ENCODE data around the gene ASPSCR1. TPM values are rescaled to one million over a fixed set of nuclear protein-coding genes. Genes with fewer than 3 reads are reported as not detected.

ASPSCR1 gene
- total RNA-seq, 1 donor from 2014 or later, result 23.2 TPM

DNA sequence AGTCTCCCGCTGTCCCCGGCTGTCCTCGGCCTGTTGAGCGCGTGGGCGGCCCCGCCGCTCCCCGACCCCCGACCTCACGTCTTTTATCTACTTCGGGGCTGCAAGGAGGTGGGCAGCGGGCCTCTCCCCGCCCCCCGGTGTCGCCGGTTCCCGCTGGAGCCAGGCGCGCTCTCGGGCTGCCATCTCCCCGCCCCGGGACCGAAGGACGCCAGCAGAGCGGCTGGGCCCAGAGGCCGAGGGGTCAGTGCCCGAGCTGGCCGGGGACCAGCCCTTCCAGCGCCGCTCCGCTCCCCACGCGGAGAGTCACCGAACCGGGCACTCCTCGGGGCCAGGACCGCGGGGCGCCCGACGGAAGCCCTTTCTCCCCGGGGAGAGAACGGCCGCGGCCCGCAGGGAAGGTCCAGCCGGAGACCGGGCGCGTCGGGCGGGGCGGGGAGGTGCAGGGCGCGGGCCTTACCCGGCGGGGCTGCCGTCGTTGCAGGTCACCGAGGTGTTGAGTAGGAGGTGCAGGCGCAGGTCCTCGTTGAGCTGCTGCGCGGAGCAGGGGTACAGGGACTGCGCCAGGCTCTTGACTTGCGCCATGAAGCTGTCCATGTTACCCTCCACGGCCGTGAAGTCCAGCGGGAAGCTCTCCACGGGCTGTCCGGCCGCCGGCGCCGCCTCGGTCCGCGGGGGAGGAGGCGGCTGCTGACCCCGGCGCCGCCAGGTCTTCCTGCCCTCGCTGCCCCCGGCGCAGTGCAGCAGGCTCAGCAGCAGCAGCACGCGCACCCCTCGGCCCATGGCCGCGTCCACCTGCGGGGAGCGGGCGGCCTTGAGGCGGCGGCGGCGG lies 17.1 kb upstream of the ASPSCR1 start:
- DNase-seq (ENCODE audit: low read depth in 2 of 2), result no peak

DNA sequence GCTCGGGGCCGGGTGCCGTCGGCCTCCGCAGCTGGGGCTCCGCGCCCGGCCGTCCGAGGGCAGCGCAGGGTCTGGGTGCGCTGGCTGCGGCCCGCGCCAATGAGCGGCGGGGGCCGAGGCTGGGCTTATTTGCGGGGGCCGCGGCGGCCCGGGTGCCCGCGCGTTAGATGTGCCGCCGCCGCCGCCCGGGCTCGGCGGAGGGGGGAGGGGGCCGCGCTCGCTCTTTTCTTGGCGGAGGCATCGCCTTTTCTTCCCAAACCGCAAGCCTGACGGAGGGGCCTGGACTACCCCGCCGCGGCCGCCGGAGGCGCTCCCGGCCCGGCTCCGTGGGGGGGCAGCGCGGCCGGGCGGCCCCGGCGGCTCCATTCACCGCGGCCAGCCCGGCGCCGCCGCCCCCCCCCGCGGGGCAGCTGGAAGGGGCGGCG lies 16.3 kb upstream of the ASPSCR1 start, which contains the start of gene NOTUM:
Gene NOTUM (minus strand): TSS at position 101 of the 425 bp plus-strand sequence. CDS start 278 bp downstream, outside the sequence.
- DNase-seq (ENCODE audit: low read depth in 2 of 2), result no peak

DNA sequence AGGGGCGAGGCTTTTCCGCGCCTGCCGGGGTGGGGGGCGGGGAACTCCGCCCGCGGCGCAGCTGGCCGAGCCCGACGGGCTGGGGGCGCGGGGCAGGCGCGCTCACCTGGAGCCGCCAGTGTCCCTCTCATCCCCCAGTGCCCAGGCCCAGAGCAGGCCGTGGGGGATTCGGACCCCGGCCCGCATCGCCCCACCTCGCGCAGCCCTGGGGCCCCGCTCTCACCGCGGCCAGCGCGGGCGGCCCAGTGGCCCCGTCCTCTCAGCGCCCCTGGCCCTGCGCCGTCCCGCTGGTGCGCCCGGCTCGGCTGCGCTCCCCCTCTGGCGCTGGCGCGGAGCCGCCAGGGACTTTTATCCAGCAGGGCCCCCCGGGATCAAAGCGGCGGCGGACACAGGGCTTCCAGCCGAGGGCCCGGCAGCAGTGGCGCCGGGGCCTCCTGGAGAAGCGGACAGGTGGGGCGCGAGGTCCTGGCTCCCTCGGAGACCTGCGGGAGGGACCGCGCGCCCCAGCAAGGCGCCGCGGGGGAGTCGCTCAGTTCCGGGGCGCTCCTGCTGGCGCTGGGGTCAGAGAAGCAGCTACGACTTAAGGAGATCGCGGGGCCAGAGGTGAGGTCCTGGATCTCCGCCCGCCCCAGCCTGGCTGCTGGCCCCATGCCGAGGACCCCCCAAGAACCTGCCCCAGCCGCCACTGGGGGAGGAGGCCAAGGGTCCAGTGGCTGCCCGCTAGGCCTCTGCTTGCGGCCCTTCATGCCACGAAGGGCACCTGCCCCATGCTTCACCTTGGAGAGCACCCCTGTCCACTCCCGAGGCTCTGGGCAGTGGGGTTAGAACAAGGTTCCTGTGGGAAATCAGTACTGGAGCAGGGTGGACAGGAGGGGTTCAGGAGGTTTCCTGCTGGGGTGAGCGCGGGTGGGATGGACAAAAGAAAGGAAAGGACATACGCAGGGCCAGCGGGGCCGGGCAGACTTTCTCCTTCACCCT lies 15.6 kb upstream of the ASPSCR1 start:
- DNase-seq (ENCODE audit: low read depth in 2 of 2), result no peak

DNA sequence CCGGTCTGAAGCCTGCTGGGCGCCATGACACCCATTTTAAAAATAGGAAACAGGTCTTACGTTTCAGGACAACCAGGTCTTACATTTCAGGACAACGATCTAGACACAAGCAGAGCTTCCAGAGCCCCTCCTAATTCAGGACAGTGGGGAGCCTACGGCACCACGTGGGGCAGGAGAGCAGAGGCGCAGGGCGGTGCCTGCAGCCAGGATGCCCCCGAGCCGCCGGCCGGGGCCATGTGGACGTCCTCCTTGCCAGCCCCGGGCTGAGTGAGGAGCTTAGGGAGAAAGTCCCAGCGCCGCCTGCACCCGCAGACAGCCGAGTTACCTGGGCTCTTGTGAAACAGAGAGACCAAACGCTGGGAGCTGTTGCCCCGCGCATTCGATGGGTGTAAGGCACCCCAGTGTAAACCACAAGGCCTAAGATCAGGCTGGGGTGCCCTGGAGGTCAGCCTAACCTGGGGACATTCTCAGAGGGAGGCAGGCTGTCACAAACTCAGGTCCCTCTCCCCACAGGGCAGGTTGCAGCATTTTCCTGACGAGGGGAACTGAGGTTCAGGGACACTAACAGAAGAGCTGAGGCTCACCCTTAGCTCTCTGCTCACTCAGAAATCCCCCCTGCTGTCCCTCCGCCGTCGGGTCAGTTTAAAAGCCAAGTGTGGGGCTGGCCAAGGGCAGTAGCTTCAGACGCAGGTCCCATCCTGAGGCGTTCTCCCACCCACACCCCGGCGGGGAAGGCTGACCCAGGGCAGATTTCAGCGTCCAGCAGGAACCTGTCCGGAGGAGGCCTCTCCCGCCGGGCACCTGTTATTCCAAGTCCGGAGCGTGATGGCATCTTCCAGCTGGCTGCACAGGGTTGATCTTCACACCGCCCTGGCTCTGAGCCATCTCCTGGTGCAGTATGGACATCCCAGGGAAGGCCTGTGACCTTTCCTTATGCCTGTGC lies 14.7 kb upstream of the ASPSCR1 start:
- no peak for DNase-seq (ENCODE audit: low read depth in 2 of 2)

DNA sequence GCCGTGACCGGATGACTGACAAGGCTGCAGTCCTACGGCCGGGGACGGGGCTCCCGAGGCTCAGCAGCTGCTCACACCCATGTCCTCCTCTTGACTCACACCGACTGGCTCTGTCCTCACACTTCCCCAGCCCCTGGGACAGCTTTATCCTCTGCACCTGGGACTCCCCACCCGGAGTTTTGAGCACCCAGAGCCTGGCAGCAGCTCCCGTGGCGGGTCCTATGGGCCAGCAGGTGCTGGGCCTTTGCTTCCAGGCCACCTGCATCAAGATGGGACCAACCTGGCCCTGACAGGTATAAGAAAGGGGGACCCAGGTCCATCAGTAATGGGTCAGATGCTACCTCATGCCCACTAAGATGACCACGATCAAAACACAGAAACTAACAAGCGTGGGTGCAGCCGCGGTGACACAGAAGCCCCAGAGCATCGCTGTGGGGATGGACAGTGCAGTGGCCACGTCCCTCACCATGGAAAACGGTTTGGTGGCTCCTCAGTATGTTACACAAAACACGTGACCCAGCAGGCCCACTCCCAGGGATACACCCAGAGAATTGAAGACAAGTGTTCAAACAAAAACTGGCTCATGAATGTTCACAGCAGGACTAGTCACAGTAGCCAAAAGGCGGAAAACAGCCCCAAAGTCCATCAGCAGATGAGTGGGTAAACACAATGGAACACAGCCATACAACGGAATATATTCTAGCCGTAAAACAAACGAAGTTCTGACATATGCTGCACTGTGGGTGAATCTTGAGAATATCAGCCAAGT lies 13.2 kb upstream of the ASPSCR1 start:
- no peak for DNase-seq (ENCODE audit: low read depth in 2 of 2)

DNA sequence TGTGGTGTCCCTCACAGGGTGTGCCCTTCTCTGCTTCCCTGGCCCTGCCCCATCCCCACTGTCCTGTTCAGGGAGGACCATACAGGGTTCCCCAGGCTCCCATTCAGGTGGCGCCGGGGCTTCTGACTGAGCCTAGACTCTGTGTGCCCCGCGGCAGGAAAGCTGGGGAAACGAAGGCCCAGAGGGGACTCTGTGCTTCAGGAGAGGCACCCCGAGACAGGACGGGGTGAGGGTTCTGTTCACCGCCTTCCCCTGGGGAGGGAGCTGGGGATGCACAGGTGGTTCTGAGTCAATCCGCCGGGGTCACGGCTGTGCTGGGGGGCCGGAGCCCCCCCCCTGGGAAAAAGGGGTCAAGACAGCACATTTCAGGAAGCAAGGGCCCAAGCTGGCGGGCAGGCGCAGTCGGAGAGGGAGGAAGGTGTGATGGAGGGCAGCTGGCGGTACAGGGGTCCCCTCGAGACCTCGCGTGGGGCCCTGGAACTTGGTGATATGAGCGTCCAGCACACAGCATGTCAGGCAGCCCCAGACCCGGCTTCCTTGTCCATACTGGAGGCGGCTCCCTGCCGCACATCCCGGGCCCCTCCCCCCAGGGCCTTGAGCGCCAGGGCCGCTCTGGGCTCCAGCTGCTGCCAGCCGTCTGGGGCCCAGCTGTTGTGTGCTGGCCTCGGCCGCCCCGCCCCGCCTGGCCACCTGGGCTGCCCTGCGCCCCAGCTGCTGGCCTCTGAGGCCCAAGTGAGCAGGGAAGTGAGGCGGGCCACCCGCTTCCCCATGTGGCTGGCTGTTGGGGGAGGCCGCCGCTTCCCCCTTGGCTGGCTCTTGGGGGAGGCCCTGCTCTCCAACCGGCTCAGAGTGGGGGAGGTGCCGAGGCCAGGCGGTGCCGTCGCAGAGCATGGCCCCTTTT lies 10.8 kb upstream of the ASPSCR1 start:
- no peak for DNase-seq (ENCODE audit: low read depth in 2 of 2)

DNA sequence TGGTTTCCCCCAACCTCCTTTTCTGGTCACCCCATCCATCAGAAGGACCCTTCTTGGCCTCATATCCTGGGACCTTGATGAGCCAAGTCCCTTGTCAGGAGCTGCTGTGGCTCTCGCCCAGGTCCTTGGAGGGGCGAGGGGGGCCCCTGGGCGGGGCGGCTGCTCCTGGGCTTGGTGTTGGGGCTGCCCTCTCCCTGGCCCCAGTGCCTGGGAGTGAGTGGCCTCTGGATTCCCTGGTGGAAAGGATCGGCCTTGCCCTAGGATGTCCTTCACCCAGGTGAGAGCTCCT lies 10.2 kb upstream of the ASPSCR1 start:
- no peak for DNase-seq (ENCODE audit: low read depth in 2 of 2)

DNA sequence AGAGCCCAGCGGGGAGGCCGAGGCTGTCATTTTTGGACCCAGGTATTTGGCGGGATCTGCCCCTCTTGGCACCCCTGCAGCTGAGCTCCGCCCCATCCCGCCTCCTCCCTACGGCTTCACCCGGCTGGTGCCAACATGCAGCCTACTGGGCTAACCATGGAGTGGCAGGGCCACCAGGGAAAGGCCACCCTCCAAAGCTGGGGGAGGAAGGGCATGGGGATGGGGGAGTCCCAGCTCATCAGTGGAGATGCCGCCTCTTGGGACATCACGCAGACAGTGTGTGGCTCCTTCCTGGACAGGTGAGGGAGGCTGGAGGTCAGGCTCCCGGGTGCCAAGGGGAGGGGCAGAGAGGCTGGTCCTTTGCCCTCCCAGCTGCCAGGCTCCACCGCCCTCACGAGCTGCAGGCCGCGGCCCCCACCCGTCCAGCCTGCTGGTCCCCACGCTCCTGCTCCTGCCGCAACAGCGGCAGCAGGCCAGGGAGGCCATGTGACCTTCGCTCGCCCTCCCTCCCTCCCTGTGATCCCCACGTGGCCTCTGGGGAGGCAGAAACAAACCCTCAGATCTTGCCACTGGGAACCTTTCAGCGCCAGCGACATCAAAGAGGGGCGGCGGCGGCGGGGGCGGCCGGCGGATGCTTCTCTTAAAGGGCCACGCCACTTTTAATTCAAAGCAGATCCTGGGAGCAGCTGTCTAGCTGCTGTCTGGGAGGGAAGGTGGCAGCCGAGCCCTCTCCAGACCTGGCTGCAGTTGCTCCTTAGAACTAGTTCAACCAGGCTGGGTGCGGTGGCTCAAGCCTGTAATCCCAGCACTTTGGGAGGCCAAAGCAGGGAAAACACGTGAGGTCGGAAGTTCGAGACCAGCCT lies 9.7 kb upstream of the ASPSCR1 start:
- DNase-seq (ENCODE audit: low read depth in 2 of 2), result no peak

DNA sequence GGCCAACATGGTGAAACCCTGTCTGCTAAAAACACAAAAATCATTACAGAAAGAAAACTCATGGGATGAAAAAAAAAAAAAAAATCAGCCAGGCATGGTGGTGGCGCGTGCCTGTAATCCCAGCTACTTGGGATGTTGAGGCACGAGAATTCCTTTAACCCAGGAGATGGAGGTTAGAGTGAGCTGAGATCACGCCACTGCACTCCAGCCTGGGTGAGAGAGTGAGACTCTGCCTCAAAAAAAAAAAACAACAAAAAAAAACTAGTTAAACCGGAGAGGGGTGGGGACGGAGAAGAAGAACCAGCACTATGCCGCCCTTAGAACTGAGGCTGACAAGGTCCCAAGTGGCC lies 9.1 kb upstream of the ASPSCR1 start:
- no peak for DNase-seq (ENCODE audit: low read depth in 2 of 2)

DNA sequence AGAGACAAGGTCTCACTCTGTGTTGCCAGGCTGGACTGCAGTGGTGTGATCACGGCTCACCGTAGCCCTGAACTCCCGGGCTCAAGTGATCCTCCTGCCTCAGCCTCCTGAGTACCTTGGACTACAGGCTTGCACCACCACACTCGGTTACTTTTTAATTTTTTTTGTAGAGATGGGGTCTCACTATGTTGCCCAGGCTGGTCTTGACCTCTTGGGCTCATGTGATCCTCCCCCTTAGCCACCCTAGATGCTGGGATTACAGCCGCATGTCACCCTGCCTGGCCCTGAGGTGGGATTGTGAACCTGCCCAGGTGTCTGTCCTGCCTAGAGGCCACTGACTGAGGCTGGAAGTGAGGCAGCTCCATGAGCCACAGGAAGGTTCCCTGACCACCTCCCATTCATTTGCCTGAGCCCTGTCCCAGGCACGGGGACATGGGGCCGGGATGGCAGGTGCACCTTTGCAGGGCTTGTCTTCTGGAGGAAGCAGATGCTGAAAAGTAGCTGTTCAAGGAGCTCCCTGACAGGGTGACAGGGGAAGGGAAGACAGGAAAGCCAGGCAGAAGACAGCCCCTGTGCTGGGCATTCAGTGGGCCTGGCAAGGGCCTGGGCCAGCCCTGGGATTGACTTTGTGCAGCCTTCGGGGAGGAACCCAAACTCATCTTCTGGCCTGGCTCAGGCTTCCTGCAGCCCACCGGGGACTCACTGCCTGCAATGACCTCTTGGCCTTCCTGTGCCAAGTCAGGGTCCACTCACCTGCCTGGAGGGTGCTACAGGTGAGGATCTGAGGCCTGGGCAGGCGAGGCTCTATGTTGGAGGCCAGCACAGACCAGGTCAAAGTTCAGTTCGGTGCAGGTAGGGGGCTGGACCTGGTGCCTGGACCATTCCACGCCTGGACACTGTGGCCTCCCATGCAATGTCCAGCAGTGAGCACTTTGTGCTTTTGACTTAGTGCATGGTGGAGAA lies 8.3 kb upstream of the ASPSCR1 start:
- DNase-seq (ENCODE audit: low read depth in 2 of 2), result no peak

DNA sequence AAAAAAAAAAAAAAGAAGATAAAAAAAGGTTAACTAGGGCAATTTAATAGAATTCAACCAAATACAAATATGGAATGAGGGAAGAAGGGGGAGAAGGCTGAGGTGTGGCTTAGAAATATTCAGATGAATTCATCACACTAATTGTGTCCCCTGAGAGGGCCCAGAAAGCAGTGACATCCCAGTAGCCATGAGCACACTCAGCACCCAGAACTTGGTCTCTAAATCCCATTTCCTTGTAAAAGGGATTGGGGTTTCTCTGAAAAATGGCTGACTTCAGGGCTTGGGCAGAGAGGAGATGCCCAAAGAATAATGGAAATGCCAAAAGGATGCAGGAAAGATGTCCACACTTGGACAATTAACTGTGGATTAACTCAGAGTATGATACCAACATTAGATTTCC lies 4.0 kb upstream of the ASPSCR1 start:
- DNase-seq (ENCODE audit: low read depth in 2 of 2), result no peak

DNA sequence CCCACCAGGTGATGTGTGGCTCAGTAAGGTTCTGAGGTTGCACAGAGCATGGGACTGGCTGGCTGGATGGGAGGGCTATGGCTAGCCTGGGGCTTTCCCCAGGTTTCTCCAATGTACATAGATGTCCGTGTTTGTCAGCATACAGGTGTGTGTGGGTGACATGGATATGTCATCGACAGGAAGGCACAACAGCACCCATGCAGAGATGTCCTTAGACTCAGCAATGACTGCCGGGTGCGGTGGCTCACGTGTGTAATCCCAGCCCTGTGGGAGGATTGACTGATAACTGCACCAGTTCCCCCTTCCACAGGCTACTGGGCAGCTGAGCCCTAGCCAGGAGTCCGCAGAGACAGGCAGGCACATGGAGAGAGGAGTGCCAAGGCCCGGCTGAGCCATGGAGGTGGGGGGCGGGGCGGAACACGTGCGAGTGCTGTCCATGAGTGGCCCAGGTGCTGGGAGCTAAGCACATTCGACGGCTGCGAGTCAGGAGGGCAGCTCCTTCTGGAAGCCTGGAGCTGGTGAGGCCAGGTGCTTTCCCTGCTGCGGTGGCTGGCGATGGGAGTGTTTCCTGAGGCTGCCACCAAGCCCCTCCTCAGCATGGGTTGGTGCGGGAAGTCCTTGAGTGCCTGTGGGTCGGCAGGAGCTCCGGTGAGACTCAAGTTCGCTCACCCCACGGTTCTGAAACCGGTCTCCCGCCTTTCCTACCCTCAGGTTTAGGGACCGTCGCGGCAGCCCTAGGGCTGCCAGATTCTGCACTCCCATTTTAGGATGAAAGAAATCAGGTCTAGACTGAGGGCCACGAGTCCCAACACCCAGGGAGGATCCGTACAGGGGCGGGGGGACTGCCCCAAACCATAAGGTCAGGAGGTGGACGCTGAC lies 858 bp upstream of the ASPSCR1 start:
- peak in 1 of 2 donors; percentile 14 for DNase-seq (ENCODE audit: low read depth in 2 of 2)

DNA sequence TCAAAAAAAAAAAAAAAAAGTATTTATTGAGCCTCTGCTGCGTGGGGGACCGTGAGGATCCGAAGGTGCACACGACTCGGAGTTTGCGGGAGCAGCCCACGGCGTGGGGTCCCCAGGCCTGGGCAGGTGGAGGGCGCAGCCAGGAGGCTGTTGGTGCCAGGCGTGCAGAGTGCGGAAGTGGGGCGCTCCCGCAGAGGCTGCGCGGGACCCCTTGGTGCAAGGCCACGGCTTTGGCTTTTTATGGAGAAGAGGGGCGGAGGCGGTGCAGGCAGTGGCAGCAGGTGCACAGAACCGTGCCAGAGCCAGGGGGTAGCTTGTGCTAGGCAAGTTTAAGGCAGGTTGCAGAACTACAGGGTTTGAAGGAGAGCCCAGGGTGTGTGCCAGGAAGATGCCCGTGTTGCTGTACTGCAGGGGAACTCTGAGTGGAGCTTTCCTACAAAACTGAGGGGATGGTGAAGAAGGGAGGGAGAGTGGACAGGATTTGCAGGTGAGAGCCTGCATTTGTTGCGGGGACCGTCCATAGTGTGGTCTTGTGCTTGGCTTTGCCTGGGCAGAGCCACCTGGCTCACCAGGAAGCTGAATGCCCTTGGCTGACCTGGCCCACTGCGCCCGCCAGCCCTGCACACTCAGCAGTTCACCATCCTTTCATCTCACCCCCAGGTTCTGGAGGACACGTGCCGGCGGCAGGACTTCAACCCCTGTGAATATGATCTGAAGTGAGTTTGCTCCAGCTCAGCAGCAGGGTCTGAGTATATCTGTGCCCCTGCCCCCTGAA lies 1.3 kb downstream of the ASPSCR1 start:
- no peak for DNase-seq (ENCODE audit: low read depth in 2 of 2)

DNA sequence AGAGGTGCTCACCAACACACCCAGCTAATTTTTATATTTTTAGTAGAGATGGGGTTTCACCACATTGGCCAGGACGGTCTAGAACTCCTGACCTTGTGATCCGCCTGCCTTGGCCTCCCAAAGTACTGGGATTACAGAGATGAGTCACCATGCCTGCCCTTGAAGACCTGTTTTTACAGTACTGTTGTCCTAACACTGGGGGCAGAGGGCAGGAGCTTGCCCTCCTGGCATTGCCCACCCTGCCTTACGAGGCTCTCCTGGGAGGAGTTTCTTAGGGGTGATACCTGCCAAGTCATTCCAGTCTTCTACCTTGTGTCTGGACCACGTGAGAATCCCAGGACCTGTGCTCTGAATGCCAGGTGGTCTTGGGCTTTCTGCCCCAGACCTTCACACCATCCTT lies 2.7 kb downstream of the ASPSCR1 start:
- no peak for DNase-seq (ENCODE audit: low read depth in 2 of 2)

DNA sequence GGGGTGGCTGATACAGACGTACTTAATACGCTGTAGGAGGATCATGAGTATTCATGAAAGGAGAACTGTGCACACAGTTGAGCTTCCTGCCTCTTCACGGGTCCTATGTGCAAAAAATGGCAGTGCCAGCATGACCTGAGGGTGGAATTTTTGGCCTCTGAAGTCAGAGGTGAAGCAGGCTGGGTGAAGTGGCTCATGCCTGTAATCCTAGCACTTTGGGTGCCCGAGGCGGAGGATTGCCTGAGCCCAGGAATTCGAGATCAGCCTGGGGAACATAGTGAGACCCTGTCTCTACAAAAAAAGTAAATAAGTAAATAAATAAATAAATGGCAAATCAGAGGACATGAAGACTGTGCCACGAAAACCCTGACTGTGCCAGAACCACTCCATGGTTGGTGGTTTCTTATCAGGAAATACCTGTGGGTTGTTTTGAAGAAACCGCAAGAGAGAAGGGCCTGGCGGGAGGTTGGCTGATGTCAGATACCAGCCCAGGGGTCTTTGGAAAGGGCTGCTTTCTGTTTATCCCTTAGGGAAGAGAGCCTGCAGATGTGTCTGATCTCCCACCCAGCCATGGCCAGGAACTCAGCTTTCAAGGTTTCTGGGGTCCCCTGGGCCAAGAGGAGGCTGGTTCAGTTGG lies 3.4 kb downstream of the ASPSCR1 start:
- DNase-seq (ENCODE audit: low read depth in 2 of 2), result no peak

Measured in lung microvascular endothelial cell (primary cell).